A673 (cell line): ENCODE data around the gene PDZD4.

Source experiments
- CTCF ChIP-seq: fragments of 300-800, 200-600 bp; sonication (generic); conservative IDR thresholded peaks from 2 replicates; pipeline ENCODE4 v1.5.1; 2017; ENCODE audit warnings: low read depth, mild to moderate bottlenecking, antibody characterized with exemption, low read length, moderate library complexity, mixed read lengths
- EZH2 ChIP-seq: fragments of 200-600 bp; sonication (generic); IDR thresholded peaks from 2 replicates; pipeline ENCODE4 v1.6.1; 2017; ENCODE audit warnings: borderline replicate concordance, low read depth, mild to moderate bottlenecking, mixed read lengths, antibody characterized with exemption, low read length; ENCODE audit not compliant: poor library complexity, severe bottlenecking

DNA sequence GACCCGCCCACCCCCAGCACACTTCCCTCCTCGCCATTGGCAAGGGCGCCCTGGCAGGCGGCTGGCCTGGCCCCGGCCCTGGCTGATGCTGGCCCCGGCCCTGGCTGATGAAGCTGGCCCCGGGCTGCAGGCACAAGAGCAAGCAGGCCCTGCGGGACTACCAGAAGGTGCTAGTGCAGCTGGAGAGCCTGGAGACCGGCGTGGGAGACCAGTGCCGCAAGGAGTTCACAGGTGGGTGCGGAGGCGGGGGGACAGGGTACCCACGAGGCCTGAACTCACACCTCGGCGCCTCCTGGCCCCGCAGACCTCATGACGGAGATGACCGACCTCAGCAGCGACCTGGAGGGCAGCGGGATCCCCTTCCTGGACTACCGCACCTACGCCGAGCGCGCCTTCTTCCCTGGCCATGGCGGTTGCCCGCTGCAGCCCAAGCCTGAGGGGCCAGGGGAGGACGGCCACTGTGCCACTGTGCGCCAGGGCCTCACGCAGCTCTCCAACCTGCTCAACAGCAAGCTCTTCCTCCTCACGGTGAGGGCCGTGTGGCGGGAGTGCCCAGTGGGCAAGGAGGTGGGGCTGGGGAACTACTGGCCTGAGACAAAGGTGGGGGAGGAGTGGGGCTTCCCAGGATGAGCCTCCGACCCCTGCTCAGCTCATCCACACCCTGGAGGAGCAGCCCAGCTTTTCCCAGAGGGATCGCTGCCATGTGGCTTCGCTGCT lies 55.6 kb downstream of the PDZD4 start:
- TF ChIP-seq CTCF, result no peak
- TF ChIP-seq EZH2, result no peak
